Body of pancreas (tissue), 4 donors: ENCODE results near the gene BIRC6. TPM values are rescaled to one million over a fixed set of nuclear protein-coding genes. Genes with fewer than 3 reads are reported as not detected.

Experiments
- ATAC-seq: fragments of 150-250 bp; one replicate; pipeline ENCODE4 v1.9.1; 2016
- DNase-seq, 4 donors: peaks; one replicate each; pipeline ENCODE4 v3.0.0-alpha.2; 2019
- H3K27ac ChIP-seq, 4 donors: fragments of 200-600 bp; sonication (generic); 1 replicate in 3 of 4; 2 replicates in 1 of 4; pipeline versions ENCODE4 v1.5.1 to v1.6.1; 2016 to 2019; ENCODE audit warnings: mild to moderate bottlenecking in 1 of 4, mixed read lengths in 1 of 4, moderate library complexity in 1 of 4
- H3K27me3 ChIP-seq, 2 donors: fragments of 200-600 bp; sonication (generic); one replicate each; pipeline ENCODE4 v1.6.0; 2016; ENCODE audit warnings: mild to moderate bottlenecking in 1 of 2
- H3K36me3 ChIP-seq, 2 donors: fragments of 200-600 bp; sonication (generic); replicated peaks in 1 of 2; 2 replicates each; pipeline ENCODE4 v1.5.1; 2016; ENCODE audit warnings: low read depth in 2 of 2; ENCODE audit not compliant: insufficient read depth in 1 of 2
- H3K4me1 ChIP-seq: fragments of 200-600 bp; sonication (generic); one replicate; pipeline ENCODE4 v1.6.0; 2016
- H3K4me3 ChIP-seq, 2 donors: fragments of 200-600 bp; sonication (generic); 1 replicate in 1 of 2; 2 replicates in 1 of 2; pipeline ENCODE4 v1.5.1; 2016 to 2019
- H3K9me3 ChIP-seq, 3 donors: fragments of 200-600 bp; sonication (generic); 1 replicate in 2 of 3; 2 replicates in 1 of 3; pipeline ENCODE4 v1.5.1; 2016
- CTCF ChIP-seq, 7 experiments: fragments of 450-650 bp in 4 of 7; fragments of 200-600 bp in 3 of 7; sonication (generic) in 3 of 7; IDR thresholded peaks; one replicate each; pipeline ENCODE4 v1.5.1; 2016 to 2019; ENCODE audit warnings: antibody characterized with exemption in 7 of 7
- POLR2A ChIP-seq, 3 donors: fragments of 450-650 bp; IDR thresholded peaks; one replicate each; pipeline ENCODE4 v1.6.1; 2016; ENCODE audit warnings: antibody characterized with exemption in 3 of 3, mild to moderate bottlenecking in 2 of 3
- WGBS, 2 donors: methylation state at CpG; one replicate each; pipeline ENCODE4 v1.1.5; 2017; 5-methylcytosine and 5-hydroxymethylcytosine counted together
- intact Hi-C: fragments of 100-400 bp; cut with DNase I; formaldehyde crosslinking; loops from one replicate; pipeline ENCODE4 v1.15.1; 2023
- microRNA counts, 2 donors: library from miRNA; unstranded; fragments of <30 nt; microRNA quantifications; one replicate each; lab custom pipeline; 2017
- microRNA-seq, 2 donors: library from miRNA; unstranded; fragments of <30 nt; microRNA quantifications; one replicate each; pipeline ENCODE4, GENCODE V29; 2016; ENCODE audit warnings: borderline number of aligned reads in 2 of 2, borderline replicate concordance in 2 of 2
- small RNA-seq: library from RNA; depleted of rRNA; stranded (forward); fragments of <200 nt; gene quantifications from one replicate; pipeline ENCODE3, GENCODE V24; 2016
- total RNA-seq, 2 donors: library from RNA; depleted of rRNA; stranded (reverse); fragments of >200 nt; gene quantifications; one replicate each; pipeline ENCODE4 v1.1.0, GENCODE V29; 2016

Gene BIRC6
- total RNA-seq, 2 donors from 2014 or later, result 71.9 to 102 TPM

GRCh38 chr2:32656069-32656468 lies 299.2 kb downstream of the BIRC6 start:
- TF ChIP-seq CTCF (IDR thresholded peaks at IDR 0.05), result no peak
- no peak for TF ChIP-seq POLR2A (IDR thresholded peaks at IDR 0.05)
- no peaks in the 10 kb centered on the region for H3K9me3 ChIP-seq
- H3K27ac ChIP-seq, result no peak overlapping the region
- H3K4me3 ChIP-seq, result no peak overlapping the region
- WGBS, 2 donors, result 27 to 37% methylated on average over 3 of the region's 3 CpGs
- DNase-seq (no peak), ATAC-seq (no peak)
- no peaks in the 10 kb centered on the region for H3K27me3 ChIP-seq
- intact Hi-C loops, result no loop called here
- no peaks in the 10 kb centered on the region for H3K4me1 ChIP-seq
- peaks cover 0 to 4% of the 10 kb centered on the region in 2 donors for H3K36me3 ChIP-seq

DNA sequence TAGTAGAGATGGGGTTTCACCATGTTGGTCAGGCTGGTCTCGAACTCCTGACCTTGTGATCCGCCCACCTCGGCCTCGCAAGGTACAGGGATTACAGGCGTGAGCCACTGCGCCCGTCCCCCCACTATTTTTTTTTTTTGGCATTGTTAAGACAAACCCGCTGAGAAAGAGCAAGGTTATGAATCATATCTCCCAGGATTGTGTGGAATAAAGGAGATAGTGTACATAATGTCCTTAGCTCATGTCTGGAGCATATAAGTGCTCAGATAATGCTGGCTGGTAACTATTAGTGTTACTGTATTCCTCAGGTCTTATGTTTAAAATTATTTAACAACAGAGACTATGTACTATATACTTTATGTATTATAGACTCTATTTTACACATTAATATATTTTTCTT lies 307.0 kb downstream of the BIRC6 start:
- Histone ChIP-seq H3K4me3 (no peak overlapping the region), H3K9me3 (no peaks in the 10 kb centered on the region), H3K36me3 (peaks cover 0 to 2% of the 10 kb centered on the region in 2 donors), H3K27ac (no peak overlapping the region), H3K27me3 (no peaks in the 10 kb centered on the region), H3K4me1 (no peaks in the 10 kb centered on the region)
- intact Hi-C loops, result no loop called here
- no peak for TF ChIP-seq CTCF (IDR thresholded peaks at IDR 0.05)
- no peak for TF ChIP-seq POLR2A (IDR thresholded peaks at IDR 0.05)
- 90 to 96% methylated on average over 8 of the region's 8 CpGs for WGBS, 2 donors
- DNase-seq (no peak), ATAC-seq (no peak)

GRCh38 chr2:32666704-32667103 lies 309.9 kb downstream of the BIRC6 start:
- no peak overlapping the region for H3K4me3 ChIP-seq
- intact Hi-C loops, result no loop called here
- no peak overlapping the region for H3K27ac ChIP-seq
- TF ChIP-seq CTCF (IDR thresholded peaks at IDR 0.05), result no peak
- TF ChIP-seq POLR2A (IDR thresholded peaks at IDR 0.05), result no peak
- H3K4me1 ChIP-seq, result no peaks in the 10 kb centered on the region
- H3K27me3 ChIP-seq, result no peaks in the 10 kb centered on the region
- H3K9me3 ChIP-seq, result no peaks in the 10 kb centered on the region
- DNase-seq (no peak), ATAC-seq (no peak)
- WGBS, 2 donors, result 85 to 100% methylated on average over 1 of the region's 1 CpG
- H3K36me3 ChIP-seq, result no peaks in the 10 kb centered on the region

- peaks cover 0 to 4% of the 10 kb centered on the region in 2 donors for H3K36me3 ChIP-seq
- intact Hi-C loops, result no loop called here
- no peak overlapping the region for H3K4me3 ChIP-seq
- no peaks in the 10 kb centered on the region for H3K27me3 ChIP-seq
- H3K4me1 ChIP-seq, result no peaks in the 10 kb centered on the region
- ATAC-seq, result no peak
- 64 to 65% methylated on average over 1 of the region's 1 CpG for WGBS, 2 donors
- TF ChIP-seq POLR2A (IDR thresholded peaks at IDR 0.05) (no peak), CTCF (IDR thresholded peaks at IDR 0.05) (no peak)
- no peak for DNase-seq
- H3K27ac ChIP-seq, result no peak overlapping the region
- H3K9me3 ChIP-seq, result no peaks in the 10 kb centered on the region
Measured at GRCh38 chr2:32668254-32668653, 311.4 kb downstream of the BIRC6 start.

MicroRNAs encoded within 50 kb of the gene (microRNA counts, 767-probe panel; counts per million panel counts)
- 0 to 736 counts per million in 2 donors for microRNA hsa-miR-558 (lab: Ali Mortazavi, UCI)

Small RNA genes within 50 kb of the gene (microRNA-seq; reads per million reads assigned to microRNA genes)
- gene MIR4765 (0 reads per million in 2 donors), gene MIR558 (0 reads per million in 2 donors)

Small RNA genes within 50 kb of the gene (small RNA-seq; reads per million reads assigned to genes)
- gene MIR4765 (not detected), gene MIR558 (not detected)

Other genes with a start within 250 kb of the BIRC6 start
- gene SLC30A6, start 191.2 kb upstream of the BIRC6 start, total RNA-seq, result 10 to 100 TPM; 11.4 to 12.9 TPM
- under 1 TPM in 1 of 2 donors, not detected in 1; 0.26 TPM for gene NLRC4, start 92.1 kb upstream of the BIRC6 start, total RNA-seq
- gene YIPF4, start 79.1 kb upstream of the BIRC6 start, total RNA-seq, result 10 to 100 TPM; 13.5 to 24.7 TPM